ENCODE measurements around the gene BLOC1S3.
A peak's percentile ranks its signal among the peaks of the same experiment; 100 is the strongest.

BLOC1S3 gene

DNA sequence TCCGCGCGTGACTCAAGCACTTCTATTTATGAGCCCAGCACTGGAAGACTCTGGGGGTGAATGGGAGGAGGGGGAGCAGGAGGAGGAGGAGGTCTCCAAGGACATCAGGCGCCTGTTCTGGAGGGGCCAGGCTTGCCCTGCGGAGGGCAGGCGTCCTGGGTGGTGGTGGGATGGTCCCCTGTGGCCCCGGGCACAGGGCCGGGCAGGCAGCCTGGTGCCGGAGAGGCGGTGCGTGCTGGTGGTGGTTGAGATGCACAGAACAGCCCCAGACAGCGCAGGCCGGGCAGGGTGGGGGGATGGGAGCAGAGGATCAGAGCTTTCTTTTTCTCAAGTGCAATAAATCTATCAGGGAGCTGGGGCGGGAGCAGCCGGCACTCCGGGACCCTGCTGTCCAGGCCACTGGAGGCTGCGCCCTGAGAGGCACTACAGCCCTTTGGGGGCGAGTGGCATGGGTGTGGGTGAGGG lies 31.8 kb upstream of the BLOC1S3 start:
- peaks cover 1% of the 10 kb centered on the region; the same call in 1 of the 2 replicates for H3K4me1 ChIP-seq (ENCODE audit: control insufficient read depth, insufficient read depth, low read length)
- DNase-seq (ENCODE audit: low read depth, low spot score), result no peak
- H3K9me3 ChIP-seq (ENCODE audit: control insufficient read depth, insufficient read depth, low read length), result no peaks in the 10 kb centered on the region
- no CpG with 5 or more reads among the region's 18 CpGs for WGBS (ENCODE audit: insufficient coverage, insufficient read length)
- no peaks in the 10 kb centered on the region for H3K27me3 ChIP-seq (ENCODE audit: control insufficient read depth, insufficient read depth, low read length)
- peaks cover 12% of the 10 kb centered on the region; the same call in 1 of the 2 replicates for H3K36me3 ChIP-seq (ENCODE audit: control insufficient read depth, insufficient read depth, low read length)
- no peak overlapping the region for H3K4me3 ChIP-seq (ENCODE audit: low read length)
- no peak overlapping the region for H3K27ac ChIP-seq (ENCODE audit: low read length)

- peaks cover 5% of the 10 kb centered on the region; the same call in 1 of the 2 replicates for H3K4me1 ChIP-seq (ENCODE audit: control insufficient read depth, insufficient read depth, low read length)
- no peak for DNase-seq (ENCODE audit: low read depth, low spot score)
- no CpG with 5 or more reads among the region's 18 CpGs for WGBS (ENCODE audit: insufficient coverage, insufficient read length)
- H3K36me3 ChIP-seq (ENCODE audit: control insufficient read depth, insufficient read depth, low read length), result peaks cover 5% of the 10 kb centered on the region; the same call in 1 of the 2 replicates
- peaks cover 5% of the 10 kb centered on the region; the same call in 1 of the 2 replicates for H3K27me3 ChIP-seq (ENCODE audit: control insufficient read depth, insufficient read depth, low read length)
- H3K27ac ChIP-seq (ENCODE audit: low read length), result no peak overlapping the region
- H3K9me3 ChIP-seq (ENCODE audit: control insufficient read depth, insufficient read depth, low read length), result no peaks in the 10 kb centered on the region
- H3K4me3 ChIP-seq (ENCODE audit: low read length), result no peak overlapping the region
Observed at GRCh38 chr19:45147835-45148676, 30.5 kb upstream of the BLOC1S3 start.

GRCh38 chr19:45149129-45149528 lies 29.5 kb upstream of the BLOC1S3 start:
- H3K4me1 ChIP-seq (ENCODE audit: control insufficient read depth, insufficient read depth, low read length), result peaks cover 11% of the 10 kb centered on the region
- H3K36me3 ChIP-seq (ENCODE audit: control insufficient read depth, insufficient read depth, low read length), result peaks cover 5% of the 10 kb centered on the region; the same call in 1 of the 2 replicates
- no peak overlapping the region for H3K4me3 ChIP-seq (ENCODE audit: low read length)
- H3K27me3 ChIP-seq (ENCODE audit: control insufficient read depth, insufficient read depth, low read length), result peaks cover 11% of the 10 kb centered on the region; the same call in 1 of the 2 replicates
- no peak overlapping the region for H3K27ac ChIP-seq (ENCODE audit: low read length)
- no peak for DNase-seq (ENCODE audit: low read depth, low spot score)
- no CpG with 5 or more reads among the region's 9 CpGs for WGBS (ENCODE audit: insufficient coverage, insufficient read length)
- H3K9me3 ChIP-seq (ENCODE audit: control insufficient read depth, insufficient read depth, low read length), result no peaks in the 10 kb centered on the region

DNA sequence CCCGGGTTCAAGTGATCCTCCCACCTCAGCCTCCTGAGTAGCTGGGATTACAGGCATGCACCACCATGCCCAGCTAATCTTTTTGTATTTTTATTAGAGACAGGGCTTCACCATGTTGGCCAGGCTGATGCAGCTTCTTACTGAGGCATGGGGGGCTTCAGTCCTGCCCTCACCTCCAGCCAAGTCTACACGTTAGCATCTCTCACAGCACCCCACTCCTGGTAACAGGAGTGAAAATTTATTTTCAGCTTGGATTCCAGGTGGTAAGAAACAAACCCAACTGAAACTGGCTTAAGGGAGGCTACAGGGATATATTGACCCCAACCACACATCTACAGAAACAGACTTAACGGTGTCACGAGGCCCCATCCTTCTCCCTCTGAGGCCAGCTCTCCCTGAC lies 28.4 kb upstream of the BLOC1S3 start:
- H3K36me3 ChIP-seq (ENCODE audit: control insufficient read depth, insufficient read depth, low read length), result no peaks in the 10 kb centered on the region; the same call in 1 of the 2 replicates
- H3K27me3 ChIP-seq (ENCODE audit: control insufficient read depth, insufficient read depth, low read length), result peaks cover 13% of the 10 kb centered on the region; the same call in 1 of the 2 replicates
- H3K27ac ChIP-seq (ENCODE audit: low read length), result no peak overlapping the region
- H3K9me3 ChIP-seq (ENCODE audit: control insufficient read depth, insufficient read depth, low read length), result no peaks in the 10 kb centered on the region
- H3K4me1 ChIP-seq (ENCODE audit: control insufficient read depth, insufficient read depth, low read length), result peaks cover 12% of the 10 kb centered on the region
- no peak for DNase-seq (ENCODE audit: low read depth, low spot score)
- WGBS (ENCODE audit: insufficient coverage, insufficient read length), result no CpG with 5 or more reads among the region's 4 CpGs
- H3K4me3 ChIP-seq (ENCODE audit: low read length), result no peak overlapping the region

DNA sequence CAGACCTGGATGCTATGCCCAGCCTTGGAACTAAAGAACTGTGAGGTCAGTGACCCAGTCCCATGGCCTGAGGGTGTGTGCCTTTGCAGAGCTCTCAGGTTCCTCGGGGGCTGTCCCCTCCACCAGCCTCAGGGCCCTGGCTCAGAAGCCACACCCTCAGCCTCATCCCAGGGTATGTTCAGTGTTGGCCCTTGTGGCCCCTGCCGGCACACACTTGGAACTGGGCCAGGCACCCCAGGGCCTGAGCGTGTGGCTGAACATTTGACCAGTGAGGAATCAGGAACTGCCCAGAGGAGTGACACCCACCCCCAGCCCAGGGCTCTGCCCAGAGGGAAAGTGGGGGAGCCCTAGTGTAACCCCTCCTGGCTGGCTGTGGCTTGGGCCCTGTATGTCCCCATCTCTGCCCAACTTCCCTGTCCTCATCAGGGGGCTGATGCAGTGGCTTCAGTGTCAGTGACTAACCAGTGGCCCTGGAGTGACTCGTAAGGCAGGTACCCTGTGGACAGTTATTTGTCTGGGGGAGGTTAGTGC lies 27.8 kb upstream of the BLOC1S3 start:
- Histone ChIP-seq H3K27ac (ENCODE audit: low read length) (no peak overlapping the region), H3K36me3 (ENCODE audit: control insufficient read depth, insufficient read depth, low read length) (no peaks in the 10 kb centered on the region; the same call in 1 of the 2 replicates), H3K9me3 (ENCODE audit: control insufficient read depth, insufficient read depth, low read length) (no peaks in the 10 kb centered on the region), H3K4me3 (ENCODE audit: low read length) (no peak overlapping the region), H3K27me3 (ENCODE audit: control insufficient read depth, insufficient read depth, low read length) (peaks cover 13% of the 10 kb centered on the region; the same call in 1 of the 2 replicates), H3K4me1 (ENCODE audit: control insufficient read depth, insufficient read depth, low read length) (peaks cover 12% of the 10 kb centered on the region)
- no peak for DNase-seq (ENCODE audit: low read depth, low spot score)
- WGBS (ENCODE audit: insufficient coverage, insufficient read length), result no CpG with 5 or more reads among the region's 4 CpGs

- no peaks in the 10 kb centered on the region; the same call in 1 of the 2 replicates for H3K36me3 ChIP-seq (ENCODE audit: control insufficient read depth, insufficient read depth, low read length)
- peaks cover 13% of the 10 kb centered on the region; the same call in 1 of the 2 replicates for H3K27me3 ChIP-seq (ENCODE audit: control insufficient read depth, insufficient read depth, low read length)
- no peak overlapping the region for H3K27ac ChIP-seq (ENCODE audit: low read length)
- H3K9me3 ChIP-seq (ENCODE audit: control insufficient read depth, insufficient read depth, low read length), result no peaks in the 10 kb centered on the region
- peaks cover 12% of the 10 kb centered on the region for H3K4me1 ChIP-seq (ENCODE audit: control insufficient read depth, insufficient read depth, low read length)
- H3K4me3 ChIP-seq (ENCODE audit: low read length), result no peak overlapping the region
- DNase-seq (ENCODE audit: low read depth, low spot score), result no peak
- no CpG with 5 or more reads among the region's 7 CpGs for WGBS (ENCODE audit: insufficient coverage, insufficient read length)
Observed at GRCh38 chr19:45151320-45151719, 27.3 kb upstream of the BLOC1S3 start.

DNA sequence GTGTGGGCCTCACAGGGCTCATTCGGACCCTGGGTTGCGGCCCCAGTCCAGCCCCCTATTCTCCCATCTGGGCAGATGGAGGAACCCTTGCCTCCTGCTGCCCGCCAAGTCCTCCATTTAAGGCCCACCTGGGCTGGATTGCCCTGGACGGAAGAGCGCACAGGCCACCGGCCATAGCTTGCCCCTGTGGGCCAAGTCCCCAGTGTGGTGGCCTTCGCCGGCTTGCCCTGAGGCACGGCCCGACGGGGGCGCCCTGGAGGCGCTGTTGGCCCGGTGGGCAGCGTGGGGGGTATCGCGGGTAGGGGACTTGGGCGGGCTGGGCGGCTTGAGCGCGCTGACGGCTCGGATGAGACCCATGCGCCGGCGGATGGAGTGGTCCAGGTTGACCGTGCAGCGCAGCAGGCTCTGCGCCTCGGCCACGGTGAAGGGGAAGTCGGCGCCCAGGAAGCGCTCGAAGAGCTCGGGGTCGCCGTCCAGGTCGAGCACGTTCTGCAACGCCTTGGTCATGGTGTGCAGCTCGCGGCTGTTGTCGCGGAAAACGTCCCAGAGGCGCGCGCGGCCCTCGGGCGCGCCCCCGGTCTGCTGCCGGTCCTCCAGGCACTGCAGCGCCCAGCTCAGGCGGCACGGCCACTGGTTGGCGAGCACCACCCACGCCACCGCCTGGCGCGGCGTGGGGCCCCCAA lies 26.6 kb upstream of the BLOC1S3 start:
- WGBS (ENCODE audit: insufficient coverage, insufficient read length), result no CpG with 5 or more reads among the region's 64 CpGs

DNA sequence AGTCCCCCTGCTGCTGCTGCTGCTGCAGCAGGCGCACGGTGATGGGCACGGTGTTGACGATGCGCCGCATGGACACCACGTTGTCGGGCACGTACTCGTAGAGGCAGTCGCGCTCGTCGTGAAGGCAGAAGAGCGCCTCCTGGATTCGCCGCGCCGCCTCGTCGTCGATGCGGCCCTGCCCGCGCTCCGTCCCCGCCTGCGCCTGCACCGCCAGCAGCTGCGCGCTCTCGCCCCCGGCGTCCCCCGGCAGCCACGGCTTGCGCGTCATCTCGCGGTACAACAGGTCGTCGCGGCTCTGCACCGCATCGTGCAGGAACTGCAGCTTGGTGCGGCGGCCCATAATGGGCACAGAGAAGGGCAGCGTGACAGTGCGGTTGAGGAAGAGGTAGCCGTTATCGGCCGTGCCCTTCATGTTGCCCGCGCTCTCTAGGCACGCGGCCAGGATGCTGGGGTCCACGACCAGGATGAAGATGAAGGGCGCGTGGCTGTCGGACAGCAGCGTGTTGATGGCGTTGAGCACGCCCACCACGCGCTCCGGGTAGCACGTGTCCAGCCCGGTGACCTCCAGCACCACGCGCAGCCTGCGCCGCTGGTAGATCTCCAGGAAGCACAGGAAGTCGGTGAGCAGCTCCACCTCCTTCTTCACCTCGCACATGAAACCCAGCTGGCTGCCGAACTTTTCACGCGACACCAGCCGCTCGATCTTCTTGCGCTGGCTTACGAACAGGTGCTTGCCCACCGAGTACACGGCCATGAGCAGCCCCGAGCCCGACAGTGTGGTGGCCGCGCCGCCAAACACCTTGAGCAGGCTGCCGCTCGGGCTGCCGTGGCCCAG lies 25.9 kb upstream of the BLOC1S3 start:
- Histone ChIP-seq H3K27me3 (ENCODE audit: control insufficient read depth, insufficient read depth, low read length) (peaks cover 13% of the 10 kb centered on the region; the same call in 1 of the 2 replicates), H3K27ac (ENCODE audit: low read length) (no peak overlapping the region), H3K4me1 (ENCODE audit: control insufficient read depth, insufficient read depth, low read length) (peaks cover 12% of the 10 kb centered on the region), H3K36me3 (ENCODE audit: control insufficient read depth, insufficient read depth, low read length) (no peaks in the 10 kb centered on the region; the same call in 1 of the 2 replicates), H3K9me3 (ENCODE audit: control insufficient read depth, insufficient read depth, low read length) (no peaks in the 10 kb centered on the region), H3K4me3 (ENCODE audit: low read length) (no peak overlapping the region; the same call in 1 of the 2 replicates)
- no peak for DNase-seq (ENCODE audit: low read depth, low spot score)
- no CpG with 5 or more reads among the region's 91 CpGs for WGBS (ENCODE audit: insufficient coverage, insufficient read length)

More for the DNA sequence above, 26.6 kb upstream of the BLOC1S3 start:
- H3K4me1 ChIP-seq (ENCODE audit: control insufficient read depth, insufficient read depth, low read length), result peaks cover 12% of the 10 kb centered on the region
- no peaks in the 10 kb centered on the region for H3K9me3 ChIP-seq (ENCODE audit: control insufficient read depth, insufficient read depth, low read length)
- no peak overlapping the region; the same call in 1 of the 2 replicates for H3K4me3 ChIP-seq (ENCODE audit: low read length)
- H3K36me3 ChIP-seq (ENCODE audit: control insufficient read depth, insufficient read depth, low read length), result no peaks in the 10 kb centered on the region; the same call in 1 of the 2 replicates
- DNase-seq (ENCODE audit: low read depth, low spot score), result no peak
- no peak overlapping the region for H3K27ac ChIP-seq (ENCODE audit: low read length)
- H3K27me3 ChIP-seq (ENCODE audit: control insufficient read depth, insufficient read depth, low read length), result peaks cover 13% of the 10 kb centered on the region; the same call in 1 of the 2 replicates

DNA sequence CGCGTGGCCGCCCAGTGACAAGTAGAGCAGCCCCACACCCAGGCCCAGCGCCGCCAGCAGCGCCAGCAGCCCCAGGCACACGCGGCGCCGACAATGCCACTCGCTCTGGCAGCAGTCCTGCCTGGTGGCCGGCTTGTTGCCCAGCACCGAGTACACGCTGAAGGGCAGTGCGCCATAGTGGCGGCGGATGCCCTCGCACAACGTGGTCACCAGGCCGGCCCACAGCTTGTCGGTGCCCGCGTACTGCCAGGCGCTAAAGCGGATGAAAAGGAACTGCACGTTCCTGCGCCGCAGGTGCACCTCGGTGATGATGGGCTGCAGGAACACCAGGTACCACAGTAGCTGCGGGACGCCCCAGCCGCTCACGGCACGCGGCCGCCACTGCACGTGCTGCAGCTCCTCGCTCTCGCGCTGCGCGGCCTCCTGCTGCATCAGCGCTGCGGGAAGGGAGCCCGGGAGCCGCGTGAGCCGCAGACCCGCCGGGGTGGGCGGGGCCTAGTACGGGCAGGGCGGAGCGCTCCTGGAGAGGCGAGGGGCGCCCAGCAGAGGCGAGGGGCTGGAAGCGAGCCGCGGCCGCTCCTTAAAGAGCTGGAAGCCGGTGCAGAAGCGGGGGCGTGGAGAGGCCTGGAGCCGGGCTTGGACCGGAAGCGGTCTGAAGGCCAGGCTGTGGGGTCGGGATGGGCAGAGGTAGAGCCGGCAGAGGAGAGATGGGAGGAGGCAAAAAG lies 25.1 kb upstream of the BLOC1S3 start:
- peak overlapping the region; percentile 23; the same call in 1 of the 2 replicates for H3K4me3 ChIP-seq (ENCODE audit: low read length)
- H3K27ac ChIP-seq (ENCODE audit: low read length), result no peak overlapping the region
- DNase-seq (ENCODE audit: low read depth, low spot score), result no peak

More for the DNA sequence above, 25.1 kb upstream of the BLOC1S3 start:
- no peaks in the 10 kb centered on the region; the same call in 1 of the 2 replicates for H3K36me3 ChIP-seq (ENCODE audit: control insufficient read depth, insufficient read depth, low read length)
- no peaks in the 10 kb centered on the region for H3K9me3 ChIP-seq (ENCODE audit: control insufficient read depth, insufficient read depth, low read length)
- peaks cover 13% of the 10 kb centered on the region; the same call in 1 of the 2 replicates for H3K27me3 ChIP-seq (ENCODE audit: control insufficient read depth, insufficient read depth, low read length)
- WGBS (ENCODE audit: insufficient coverage, insufficient read length), result no CpG with 5 or more reads among the region's 69 CpGs
- peaks cover 12% of the 10 kb centered on the region for H3K4me1 ChIP-seq (ENCODE audit: control insufficient read depth, insufficient read depth, low read length)

Measured in iPS DF 6.9 (cell line).